ENCODE data around the gene PARD3. TPM values are rescaled to one million over a fixed set of nuclear protein-coding genes. Genes with fewer than 3 reads are reported as not detected.

PARD3 gene
- total and polyA plus RNA-seq, 2 donors (not counting 1 experiment from before 2014, with no cell fraction given): 24.0 to 46.4 TPM

DNA sequence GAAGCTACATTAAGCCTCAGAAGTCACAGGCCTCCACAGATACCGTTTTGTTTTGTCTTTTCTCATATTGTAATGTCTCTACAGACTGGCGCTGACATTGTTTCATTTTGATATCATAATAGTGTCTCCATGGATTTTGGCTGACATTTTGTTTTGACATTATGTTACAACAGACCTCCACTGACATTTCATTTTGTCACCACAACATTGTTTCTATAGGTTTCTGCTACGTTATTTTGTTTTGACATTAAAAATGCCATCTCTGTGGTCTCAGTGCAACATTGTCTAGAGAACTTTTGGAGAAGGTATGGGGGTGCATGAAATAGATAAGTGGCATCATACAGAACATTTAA is 666.8 kb downstream of the PARD3 start:
- no peak overlapping the region for H3K4me2 ChIP-seq (ENCODE audit: extremely low read depth, insufficient read depth, low read length)
- no peaks in the 10 kb centered on the region for H3K4me1 ChIP-seq (ENCODE audit: control insufficient read depth, extremely low read depth, insufficient read depth, low read length)
- no peak for TF ChIP-seq CTCF (conservative IDR thresholded peaks at IDR 0.05 in 1 of 2, IDR thresholded peaks at IDR 0.05 in 1 of 2; ENCODE audit: low read depth in 1 of 2, low read length in 2 of 2)
- no peak for TF ChIP-seq EZH2 (IDR thresholded peaks at IDR 0.05; ENCODE audit: low read length, missing control alignments)
- H3K4me3 ChIP-seq (replicated peaks in 1 of 4; ENCODE audit: control extremely low read depth in 1 of 4, insufficient read depth in 1 of 4, low read depth in 3 of 4, low read length in 4 of 4): no peak overlapping the region
- H3K79me2 ChIP-seq (ENCODE audit: control insufficient read depth, insufficient read depth, low read length): no peaks in the 10 kb centered on the region
- no peaks in the 10 kb centered on the region for H4K20me1 ChIP-seq (ENCODE audit: control insufficient read depth, extremely low read depth, insufficient read depth, low read length)
- H3K27ac ChIP-seq (ENCODE audit: insufficient read depth, low read length): no peak overlapping the region
- H3K9ac ChIP-seq (ENCODE audit: insufficient read depth, low read length): no peak overlapping the region
- H3K27me3 ChIP-seq (ENCODE audit: control insufficient read depth, insufficient read depth, low read length): no peaks in the 10 kb centered on the region
- H2AFZ ChIP-seq (ENCODE audit: low read length): no peak overlapping the region
- no peaks in the 10 kb centered on the region for H3K9me3 ChIP-seq (ENCODE audit: control insufficient read depth, insufficient read depth, low read depth, low read length)
- H3K36me3 ChIP-seq (ENCODE audit: control insufficient read depth, insufficient read depth, low read length): no peaks in the 10 kb centered on the region
- no peak for DNase-seq (ENCODE audit: low read depth in 2 of 2)

- Histone ChIP-seq H3K9me3 (ENCODE audit: control insufficient read depth, insufficient read depth, low read depth, low read length) (no peaks in the 10 kb centered on the region), H3K4me1 (ENCODE audit: control insufficient read depth, extremely low read depth, insufficient read depth, low read length) (no peaks in the 10 kb centered on the region), H4K20me1 (ENCODE audit: control insufficient read depth, extremely low read depth, insufficient read depth, low read length) (no peaks in the 10 kb centered on the region), H3K79me2 (ENCODE audit: control insufficient read depth, insufficient read depth, low read length) (no peaks in the 10 kb centered on the region), H3K9ac (ENCODE audit: insufficient read depth, low read length) (no peak overlapping the region), H3K4me2 (ENCODE audit: extremely low read depth, insufficient read depth, low read length) (no peak overlapping the region), H3K4me3 (replicated peaks in 1 of 4; ENCODE audit: control extremely low read depth in 1 of 4, insufficient read depth in 1 of 4, low read depth in 3 of 4, low read length in 4 of 4) (no peak overlapping the region), H2AFZ (ENCODE audit: low read length) (no peak overlapping the region), H3K27me3 (ENCODE audit: control insufficient read depth, insufficient read depth, low read length) (no peaks in the 10 kb centered on the region), H3K27ac (ENCODE audit: insufficient read depth, low read length) (no peak overlapping the region), H3K36me3 (ENCODE audit: control insufficient read depth, insufficient read depth, low read length) (no peaks in the 10 kb centered on the region)
- no peak for DNase-seq (ENCODE audit: low read depth in 2 of 2)
- TF ChIP-seq CTCF (conservative IDR thresholded peaks at IDR 0.05 in 1 of 2, IDR thresholded peaks at IDR 0.05 in 1 of 2; ENCODE audit: low read depth in 1 of 2, low read length in 2 of 2): no peak
- TF ChIP-seq EZH2 (IDR thresholded peaks at IDR 0.05; ENCODE audit: low read length, missing control alignments): no peak
These were observed 667.3 kb downstream of the PARD3 start for GRCh38 chr10:34147641-34148304.

DNA sequence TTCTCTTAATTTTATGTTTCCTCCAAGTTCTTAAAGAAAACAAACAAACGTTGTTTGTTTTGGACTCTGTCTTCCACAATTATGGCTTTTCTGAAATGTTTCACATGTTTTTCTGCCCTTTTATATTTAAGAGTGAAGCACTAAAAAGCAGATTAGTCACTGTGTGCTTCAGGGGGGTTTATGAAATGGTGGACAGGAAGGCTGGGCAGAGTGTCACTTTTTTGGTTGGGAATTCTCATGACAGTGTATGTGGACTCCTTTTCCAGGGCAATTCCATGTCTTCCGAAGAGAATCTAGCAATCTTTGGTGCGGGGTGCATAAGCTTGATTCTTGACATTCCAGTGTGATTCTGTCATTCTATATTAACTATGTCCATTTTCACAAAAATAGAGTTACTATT is 669.4 kb downstream of the PARD3 start:
- Histone ChIP-seq H2AFZ (ENCODE audit: low read length) (peak overlapping the region; percentile 1), H3K4me1 (ENCODE audit: control insufficient read depth, extremely low read depth, insufficient read depth, low read length) (no peaks in the 10 kb centered on the region), H4K20me1 (ENCODE audit: control insufficient read depth, extremely low read depth, insufficient read depth, low read length) (no peaks in the 10 kb centered on the region), H3K27me3 (ENCODE audit: control insufficient read depth, insufficient read depth, low read length) (no peaks in the 10 kb centered on the region), H3K36me3 (ENCODE audit: control insufficient read depth, insufficient read depth, low read length) (no peaks in the 10 kb centered on the region), H3K79me2 (ENCODE audit: control insufficient read depth, insufficient read depth, low read length) (no peaks in the 10 kb centered on the region), H3K27ac (ENCODE audit: insufficient read depth, low read length) (no peak overlapping the region), H3K9me3 (ENCODE audit: control insufficient read depth, insufficient read depth, low read depth, low read length) (no peaks in the 10 kb centered on the region), H3K4me3 (replicated peaks in 1 of 4; ENCODE audit: control extremely low read depth in 1 of 4, insufficient read depth in 1 of 4, low read depth in 3 of 4, low read length in 4 of 4) (no peak overlapping the region), H3K4me2 (ENCODE audit: extremely low read depth, insufficient read depth, low read length) (no peak overlapping the region), H3K9ac (ENCODE audit: insufficient read depth, low read length) (no peak overlapping the region)
- DNase-seq (ENCODE audit: low read depth in 2 of 2): peak; percentile 54 to 73
- no peak for TF ChIP-seq EZH2 (IDR thresholded peaks at IDR 0.05; ENCODE audit: low read length, missing control alignments)

Data from fibroblast of lung (primary cell).